ENCODE data around the gene TGFBR1. TPM values are rescaled to one million over a fixed set of nuclear protein-coding genes. Genes with fewer than 3 reads are reported as not detected.

TGFBR1 gene
- total RNA-seq, 1 donor from 2014 or later = 78.8 TPM

- H3K27ac ChIP-seq = no peak overlapping the region
These were observed 95.1 kb downstream of the TGFBR1 start for GRCh38 chr9:99199938-99200539.

GRCh38 chr9:99201603-99202002, 96.7 kb downstream of the TGFBR1 start:
- Histone ChIP-seq H3K9me3 (no peaks in the 10 kb centered on the region), H3K4me3 (no peak overlapping the region), H3K27ac (no peak overlapping the region), H3K4me1 (no peaks in the 10 kb centered on the region), H3K36me3 (no peaks in the 10 kb centered on the region), H3K27me3 (ENCODE audit: low read depth) (no peaks in the 10 kb centered on the region)
- ATAC-seq = no peak
- intact Hi-C loops (cut with DNase I) = no loop called here
- TF ChIP-seq CTCF (IDR thresholded peaks at IDR 0.05) = no peak
- DNase-seq = no peak

More at GRCh38 chr9:99199938-99200539, 95.1 kb downstream of the TGFBR1 start:
- Histone ChIP-seq H3K27me3 (ENCODE audit: low read depth) (no peaks in the 10 kb centered on the region), H3K4me1 (no peaks in the 10 kb centered on the region), H3K9me3 (no peaks in the 10 kb centered on the region), H3K4me3 (no peak overlapping the region), H3K36me3 (no peaks in the 10 kb centered on the region)
- ATAC-seq = no peak
- intact Hi-C loops (cut with DNase I) = no loop called here
- no peak for TF ChIP-seq CTCF (IDR thresholded peaks at IDR 0.05)
- no peak for DNase-seq

Other genes with a start within 250 kb of the TGFBR1 start
- 8.0 TPM for gene COL15A1, start 161.2 kb upstream of the TGFBR1 start, total RNA-seq
- gene ALG2, start 116.8 kb downstream of the TGFBR1 start, total RNA-seq = 35.4 TPM
- 111 TPM for gene SEC61B, start 117.2 kb downstream of the TGFBR1 start, total RNA-seq